ENCODE results near the gene SMIM32. TPM values are rescaled to one million over a fixed set of nuclear protein-coding genes. Genes with fewer than 3 reads are reported as not detected.

Gene SMIM32
- total and polyA plus RNA-seq, 7 experiments from 2014 or later, result not detected

DNA sequence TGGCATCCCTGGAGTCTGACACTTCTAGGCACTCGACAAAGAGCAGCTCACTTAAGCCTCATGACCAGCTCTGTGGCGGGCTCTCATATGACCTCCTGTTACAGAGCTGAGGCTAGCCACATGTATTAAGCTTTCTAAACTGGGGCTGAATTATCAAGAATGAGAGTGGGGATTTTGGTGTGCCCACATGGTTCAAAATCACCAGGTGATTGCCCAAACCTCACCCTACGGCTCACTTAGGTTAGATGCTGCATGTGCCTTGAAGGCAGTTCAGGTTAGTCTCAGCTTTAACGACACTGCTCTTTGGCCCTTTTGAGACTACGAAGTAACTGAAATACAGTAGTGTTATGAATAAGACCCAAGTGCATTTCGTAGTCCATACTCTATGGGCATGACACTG is 39.4 kb upstream of the SMIM32 start:
- H3K27me3 Mint-ChIP-seq, result peaks cover 7 to 17% (median 15%) of the 10 kb centered on the region in 5 donors
- H3K36me3 Mint-ChIP-seq, result no peaks in the 10 kb centered on the region
- Histone ChIP-seq H3K27me3 (ENCODE audit: control insufficient read depth in 2 of 2, insufficient read depth in 2 of 2, low read length in 2 of 2) (no peaks in the 10 kb centered on the region), H3K4me1 (ENCODE audit: control insufficient read depth in 2 of 2, insufficient read depth in 2 of 2, low read length in 2 of 2) (no peaks in the 10 kb centered on the region), H3K9me3 (ENCODE audit: control insufficient read depth in 2 of 3, low read length in 3 of 3) (no peaks in the 10 kb centered on the region), H3K4me3 (ENCODE audit: low read length) (no peak overlapping the region), H3K36me3 (ENCODE audit: control insufficient read depth in 2 of 3, insufficient read depth in 3 of 3, low read length in 3 of 3) (no peaks in the 10 kb centered on the region), H3K27ac (ENCODE audit: low read depth, low read length) (no peak overlapping the region)
- H3K9me3 Mint-ChIP-seq, result no peaks in the 10 kb centered on the region
- POLR2A ChIA-PET, result no interaction called here
- ATAC-seq, result no peak
- CTCF ChIA-PET, result interaction anchor here (0.6 kb wide), 1 partner anchor 492 kb away, joined by 3 read pairs; no protein-coding TSS in a partner anchor
- intact Hi-C loops (cut with micrococcal nuclease), result no loop called here
- no peak overlapping the region for H3K4me3 Mint-ChIP-seq
- H3K27ac Mint-ChIP-seq, result no peak overlapping the region
- DNase-seq, result no peak
- H3K4me1 Mint-ChIP-seq, result peaks cover 0 to 1% (median 0%) of the 10 kb centered on the region in 7 donors

GRCh38 chr5:136230176-136230575 is 37.2 kb upstream of the SMIM32 start:
- H3K36me3 Mint-ChIP-seq, result no peaks in the 10 kb centered on the region
- ATAC-seq (no peak), DNase-seq (no peak)
- H3K27ac Mint-ChIP-seq, result no peak overlapping the region
- no peak overlapping the region for H3K4me3 Mint-ChIP-seq
- H3K27me3 Mint-ChIP-seq, result peaks cover 9 to 21% (median 15%) of the 10 kb centered on the region in 5 donors
- H3K9me3 Mint-ChIP-seq, result no peaks in the 10 kb centered on the region
- intact Hi-C loops (cut with micrococcal nuclease), result no loop called here
- Histone ChIP-seq H3K27ac (ENCODE audit: low read depth, low read length) (no peak overlapping the region), H3K4me3 (ENCODE audit: low read length) (no peak overlapping the region), H3K36me3 (ENCODE audit: control insufficient read depth in 2 of 3, insufficient read depth in 3 of 3, low read length in 3 of 3) (no peaks in the 10 kb centered on the region), H3K4me1 (ENCODE audit: control insufficient read depth in 2 of 2, insufficient read depth in 2 of 2, low read length in 2 of 2) (no peaks in the 10 kb centered on the region), H3K9me3 (ENCODE audit: control insufficient read depth in 2 of 3, low read length in 3 of 3) (no peaks in the 10 kb centered on the region), H3K27me3 (ENCODE audit: control insufficient read depth in 2 of 2, insufficient read depth in 2 of 2, low read length in 2 of 2) (no peaks in the 10 kb centered on the region)
- POLR2A ChIA-PET, result no interaction called here
- peaks cover 0 to 1% (median 0%) of the 10 kb centered on the region in 7 donors for H3K4me1 Mint-ChIP-seq
- CTCF ChIA-PET, result no interaction called here

DNA sequence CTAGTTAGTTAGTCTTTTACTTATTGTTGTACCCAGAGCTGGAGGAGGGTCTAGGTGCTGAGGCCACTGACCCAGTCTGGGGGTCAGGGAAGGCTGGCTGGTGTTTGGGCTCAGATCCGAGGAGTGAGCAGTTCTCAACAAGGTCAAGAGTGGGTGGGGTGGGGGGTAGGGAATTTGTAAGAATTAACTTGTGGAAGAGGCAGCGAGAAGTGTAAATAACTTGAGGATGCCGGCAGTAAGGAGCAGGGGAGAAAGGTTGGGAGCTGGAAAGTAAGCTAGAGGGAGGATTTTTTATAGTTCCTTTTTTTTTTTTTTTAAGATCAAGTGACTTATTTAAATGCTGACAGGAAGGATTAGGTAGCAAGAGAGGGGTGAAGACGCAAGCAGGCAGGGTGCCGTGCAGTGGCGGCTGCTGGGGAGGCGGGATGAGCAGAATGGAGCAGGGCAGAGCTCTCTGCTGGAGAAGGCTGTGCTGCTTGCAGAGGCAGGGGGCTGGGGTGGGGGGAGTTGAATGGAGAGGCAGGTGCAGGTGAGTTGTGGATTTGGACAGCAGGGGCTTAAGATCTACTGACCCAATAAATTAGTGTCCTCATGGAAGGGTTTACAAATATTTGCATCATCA is 35.3 kb upstream of the SMIM32 start:
- Mint-ChIP-seq H3K27me3 (peaks cover 9 to 21% (median 19%) of the 10 kb centered on the region in 5 donors), H3K9me3 (peaks cover 0 to 5% (median 0%) of the 10 kb centered on the region in 11 donors), H3K4me1 (peaks cover 0 to 1% (median 0%) of the 10 kb centered on the region in 7 donors), H3K36me3 (no peaks in the 10 kb centered on the region), H3K27ac (peak overlapping the region in 1 of 9 donors; percentile 8), H3K4me3 (no peak overlapping the region)
- ATAC-seq, result no peak
- H3K36me3 ChIP-seq (ENCODE audit: control insufficient read depth in 2 of 3, insufficient read depth in 3 of 3, low read length in 3 of 3), result no peaks in the 10 kb centered on the region
- H3K9me3 ChIP-seq (ENCODE audit: control insufficient read depth in 2 of 3, low read length in 3 of 3), result no peaks in the 10 kb centered on the region
- no peaks in the 10 kb centered on the region for H3K4me1 ChIP-seq (ENCODE audit: control insufficient read depth in 2 of 2, insufficient read depth in 2 of 2, low read length in 2 of 2)
- intact Hi-C loops (cut with micrococcal nuclease), result no loop called here
- CTCF ChIA-PET, result no interaction called here
- H3K27me3 ChIP-seq (ENCODE audit: control insufficient read depth in 2 of 2, insufficient read depth in 2 of 2, low read length in 2 of 2), result no peaks in the 10 kb centered on the region
- H3K4me3 ChIP-seq (ENCODE audit: low read length), result no peak overlapping the region
- no peak overlapping the region for H3K27ac ChIP-seq (ENCODE audit: low read depth, low read length)
- no peak for DNase-seq
- POLR2A ChIA-PET, result no interaction called here

DNA sequence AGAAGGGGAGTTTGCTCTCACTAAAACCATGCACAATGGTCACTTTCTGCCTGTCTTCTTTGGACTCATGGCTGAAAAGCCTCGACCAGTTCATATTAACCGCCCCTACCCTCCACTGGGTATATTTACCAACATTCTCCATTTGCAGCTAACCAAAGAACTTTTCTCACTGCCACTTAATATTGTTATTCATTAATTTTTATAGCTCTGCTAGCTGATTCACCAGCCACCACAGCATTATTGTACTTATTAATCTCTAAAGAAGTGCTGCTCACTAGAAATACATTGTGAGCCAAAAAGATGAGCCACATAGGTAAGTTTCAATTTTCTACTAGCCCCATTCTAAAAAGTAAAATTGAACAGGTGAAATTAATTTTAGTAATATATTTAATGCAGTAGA is 33.4 kb upstream of the SMIM32 start:
- Mint-ChIP-seq H3K36me3 (peaks cover 0 to 4% (median 0%) of the 10 kb centered on the region in 5 donors), H3K27me3 (peaks cover 6 to 26% (median 19%) of the 10 kb centered on the region in 5 donors), H3K4me3 (no peak overlapping the region), H3K4me1 (peaks cover 0 to 1% (median 0%) of the 10 kb centered on the region in 7 donors), H3K9me3 (peaks cover 2 to 15% (median 4%) of the 10 kb centered on the region in 11 donors), H3K27ac (no peak overlapping the region)
- intact Hi-C loops (cut with micrococcal nuclease), result no loop called here
- ATAC-seq, result no peak
- CTCF ChIA-PET, result no interaction called here
- peaks cover 0 to 3% (median 0%) of the 10 kb centered on the region in 3 experiments for H3K9me3 ChIP-seq (ENCODE audit: control insufficient read depth in 2 of 3, low read length in 3 of 3)
- H3K36me3 ChIP-seq (ENCODE audit: control insufficient read depth in 2 of 3, insufficient read depth in 3 of 3, low read length in 3 of 3), result no peaks in the 10 kb centered on the region
- POLR2A ChIA-PET, result no interaction called here
- DNase-seq, result no peak
- H3K27ac ChIP-seq (ENCODE audit: low read depth, low read length), result no peak overlapping the region
- no peaks in the 10 kb centered on the region for H3K4me1 ChIP-seq (ENCODE audit: control insufficient read depth in 2 of 2, insufficient read depth in 2 of 2, low read length in 2 of 2)
- no peak overlapping the region for H3K4me3 ChIP-seq (ENCODE audit: low read length)
- H3K27me3 ChIP-seq (ENCODE audit: control insufficient read depth in 2 of 2, insufficient read depth in 2 of 2, low read length in 2 of 2), result no peaks in the 10 kb centered on the region

DNA sequence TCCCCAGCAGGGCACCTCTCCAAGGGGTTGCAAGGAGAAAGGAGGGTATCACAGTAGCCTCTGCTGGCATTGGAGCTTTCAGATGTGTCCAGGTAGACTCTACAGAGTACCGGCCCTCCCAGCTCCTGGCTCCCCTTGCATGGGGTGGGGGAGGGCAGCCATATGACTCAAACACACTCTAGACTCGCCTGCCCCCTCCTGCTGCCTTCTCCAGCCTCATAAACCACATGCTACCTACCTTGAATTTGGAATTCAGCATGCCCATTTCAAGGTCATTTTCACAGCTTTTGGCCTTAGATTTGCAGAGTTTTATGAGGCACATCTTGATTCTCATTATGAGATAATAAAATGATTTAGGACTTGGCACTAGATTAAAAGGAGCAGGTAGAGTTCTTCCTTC is 32.8 kb upstream of the SMIM32 start:
- POLR2A ChIA-PET, result no interaction called here
- Mint-ChIP-seq H3K9me3 (peaks cover 2 to 21% (median 8%) of the 10 kb centered on the region in 11 donors), H3K4me3 (no peak overlapping the region), H3K36me3 (peaks cover 0 to 8% (median 0%) of the 10 kb centered on the region in 5 donors), H3K4me1 (peaks cover 0 to 1% (median 0%) of the 10 kb centered on the region in 7 donors), H3K27ac (no peak overlapping the region), H3K27me3 (peaks cover 6 to 29% (median 19%) of the 10 kb centered on the region in 5 donors)
- Histone ChIP-seq H3K27me3 (ENCODE audit: control insufficient read depth in 2 of 2, insufficient read depth in 2 of 2, low read length in 2 of 2) (no peaks in the 10 kb centered on the region), H3K36me3 (ENCODE audit: control insufficient read depth in 2 of 3, insufficient read depth in 3 of 3, low read length in 3 of 3) (no peaks in the 10 kb centered on the region), H3K4me3 (ENCODE audit: low read length) (no peak overlapping the region), H3K9me3 (ENCODE audit: control insufficient read depth in 2 of 3, low read length in 3 of 3) (peaks cover 0 to 5% (median 0%) of the 10 kb centered on the region in 3 experiments), H3K4me1 (ENCODE audit: control insufficient read depth in 2 of 2, insufficient read depth in 2 of 2, low read length in 2 of 2) (no peaks in the 10 kb centered on the region), H3K27ac (ENCODE audit: low read depth, low read length) (no peak overlapping the region)
- DNase-seq (no peak), ATAC-seq (no peak)
- intact Hi-C loops (cut with micrococcal nuclease), result no loop called here
- CTCF ChIA-PET, result no interaction called here

GRCh38 chr5:136222580-136223235 is 29.7 kb upstream of the SMIM32 start:
- intact Hi-C loops (cut with micrococcal nuclease), result no loop called here
- H3K9me3 Mint-ChIP-seq, result peaks cover 5 to 42% (median 12%) of the 10 kb centered on the region in 11 donors
- Histone ChIP-seq H3K4me1 (ENCODE audit: control insufficient read depth in 2 of 2, insufficient read depth in 2 of 2, low read length in 2 of 2) (no peaks in the 10 kb centered on the region), H3K4me3 (ENCODE audit: low read length) (no peak overlapping the region), H3K27me3 (ENCODE audit: control insufficient read depth in 2 of 2, insufficient read depth in 2 of 2, low read length in 2 of 2) (no peaks in the 10 kb centered on the region), H3K27ac (ENCODE audit: low read depth, low read length) (no peak overlapping the region), H3K9me3 (ENCODE audit: control insufficient read depth in 2 of 3, low read length in 3 of 3) (peaks cover 0 to 5% (median 0%) of the 10 kb centered on the region in 3 experiments), H3K36me3 (ENCODE audit: control insufficient read depth in 2 of 3, insufficient read depth in 3 of 3, low read length in 3 of 3) (no peaks in the 10 kb centered on the region)
- H3K4me1 Mint-ChIP-seq, result no peaks in the 10 kb centered on the region
- DNase-seq, result no peak
- POLR2A ChIA-PET, result no interaction called here
- CTCF ChIA-PET, result no interaction called here
- H3K4me3 Mint-ChIP-seq, result no peak overlapping the region
- ATAC-seq, result no peak
- H3K27me3 Mint-ChIP-seq, result peaks cover 2 to 18% (median 8%) of the 10 kb centered on the region in 5 donors
- H3K36me3 Mint-ChIP-seq, result peaks cover 0 to 9% (median 3%) of the 10 kb centered on the region in 5 donors
- H3K27ac Mint-ChIP-seq, result no peak overlapping the region

All from naive thymus-derived CD4-positive, alpha-beta T cell (primary cell).